Caco-2 (cell line): ENCODE results near the gene SPRY1. TPM values are rescaled to one million over a fixed set of nuclear protein-coding genes. Genes with fewer than 3 reads are reported as not detected.
A peak's percentile ranks its signal among the peaks of the same experiment; 100 is the strongest.

Experiments
- BruUV-seq: library from RNA; stranded (reverse); fragments of 400-500 nt; replicated peaks from 2 replicates; lab custom pipeline; 2021; lab: Mats Ljungman, UMichigan
- CTCF ChIA-PET: fragments of 300-600 bp; sonication (Branson Sonifier 250); formaldehyde crosslinking; loops from one replicate; lab custom pipeline; 2022; ENCODE audit warnings: antibody characterized with exemption; lab: Charles Lee
- POLR2A ChIA-PET: fragments of 300-600 bp; sonication (Branson Sonifier 250); formaldehyde crosslinking; loops from one replicate; lab custom pipeline; 2022; ENCODE audit warnings: antibody characterized with exemption; lab: Charles Lee
- DNase-seq, 2 experiments: peaks; one replicate each; pipeline versions ENCODE4 v3.0.0 to v3.0.0-alpha.2; 2020 to 2022
- H3K27me3 ChIP-seq: replicated peaks from 2 replicates; pipeline ENCODE4 v1.6.0; 2011; ENCODE audit warnings: low read length; ENCODE audit not compliant: control insufficient read depth, insufficient read depth
- H3K36me3 ChIP-seq: 2 replicates; pipeline ENCODE4 v1.5.1; 2011; ENCODE audit warnings: low read length; ENCODE audit not compliant: control insufficient read depth, insufficient read depth
- H3K4me1 ChIP-seq: fragments of 250-450 bp; sonication (Bioruptor Pico); 2 replicates; pipeline ENCODE4 v1.5.1; 2020; ENCODE audit warnings: mild to moderate bottlenecking
- H3K4me3 ChIP-seq: 2 replicates; pipeline ENCODE4 v1.5.1; 2011; ENCODE audit warnings: low read depth, mild to moderate bottlenecking, control low read depth, low read length
- H3K9me3 ChIP-seq: fragments of 250-450 bp; sonication (Bioruptor Pico); 2 replicates; pipeline ENCODE4 v1.5.1; 2020; ENCODE audit warnings: mild to moderate bottlenecking, moderate library complexity
- H3K27ac Mint-ChIP-seq: one replicate; pipeline ENCODE4 v1.8.0; 2022; ENCODE audit warnings: mixed read lengths; ENCODE audit not compliant: unreplicated experiment
- H3K27me3 Mint-ChIP-seq: one replicate; pipeline ENCODE4 v1.8.0; 2022; ENCODE audit warnings: mixed read lengths; ENCODE audit not compliant: insufficient read depth, unreplicated experiment
- H3K36me3 Mint-ChIP-seq: one replicate; pipeline ENCODE4 v1.8.0; 2022; ENCODE audit warnings: mild to moderate bottlenecking, mixed read lengths; ENCODE audit not compliant: insufficient read depth, unreplicated experiment
- H3K4me1 Mint-ChIP-seq: one replicate; pipeline ENCODE4 v1.8.0; 2022; ENCODE audit warnings: low read depth, mixed read lengths; ENCODE audit not compliant: unreplicated experiment
- H3K4me3 Mint-ChIP-seq: one replicate; pipeline ENCODE4 v1.8.0; 2022; ENCODE audit warnings: mild to moderate bottlenecking, moderate library complexity, mixed read lengths; ENCODE audit not compliant: unreplicated experiment
- H3K9me3 Mint-ChIP-seq: one replicate; pipeline ENCODE4 v1.8.0; 2022; ENCODE audit warnings: mixed read lengths; ENCODE audit not compliant: unreplicated experiment
- intact Hi-C: fragments of 100-400 bp; cut with micrococcal nuclease; formaldehyde crosslinking; loops from one replicate; pipeline ENCODE4 v1.10.0; 2022; ENCODE audit not compliant: unreplicated experiment
- total RNA-seq: library from RNA; stranded (reverse); gene quantifications from 2 replicates; pipeline ENCODE4 v1.2.3, GENCODE V29; 2022
- TF ChIP-seq, protein P1 (sequence below), 2 experiments: fragments of 200-600 bp in 1 of 2; IDR thresholded peaks; 1 replicate in 1 of 2; 2 replicates in 1 of 2; pipeline versions ENCODE4 v1.5.1 to v1.8.0; 2011 to 2022; ENCODE audit warnings: antibody characterized with exemption in 1 of 2, control low read depth in 1 of 2, inconsistent platforms in 1 of 2, low read depth in 1 of 2, low read length in 1 of 2, mild to moderate bottlenecking in 1 of 2, moderate library complexity in 1 of 2; ENCODE audit not compliant: insufficient read depth in 1 of 2, severe bottlenecking in 1 of 2, unreplicated experiment in 1 of 2

The SPRY1 gene
- total RNA-seq, 1 experiment from 2014 or later = 23.2 TPM

DNA sequence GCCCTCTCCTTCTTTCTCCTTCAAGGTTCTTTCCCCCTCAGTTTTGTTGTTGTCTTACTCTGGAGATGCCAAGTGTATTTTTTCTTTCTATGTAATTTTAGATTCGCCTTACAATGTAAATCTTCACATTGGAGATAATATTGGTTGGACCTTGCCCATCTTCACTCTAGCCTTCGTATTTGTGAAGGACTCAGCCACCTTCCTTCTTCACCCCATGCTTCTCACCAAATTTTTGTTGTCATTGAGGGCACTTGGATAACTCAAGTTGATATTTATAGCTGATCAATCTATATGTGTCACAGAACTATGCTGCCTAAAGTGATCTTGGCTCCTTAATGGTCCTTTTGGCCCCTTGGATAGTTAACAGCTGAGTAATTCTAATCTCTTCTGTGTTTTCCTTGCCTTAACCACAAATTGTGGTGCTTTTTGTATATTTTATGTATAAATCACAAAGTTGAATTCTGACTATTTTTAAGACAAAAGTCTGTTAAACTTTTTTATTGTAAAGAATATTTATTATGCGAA, 6.5 kb downstream of the SPRY1 start:
- Histone ChIP-seq H3K27me3 (no peaks in the 10 kb centered on the region), H3K9me3 (no peaks in the 10 kb centered on the region), H3K36me3 (peaks cover 6% of the 10 kb centered on the region), H3K4me1 (peaks cover 6% of the 10 kb centered on the region; the same call in 1 of the 2 replicates), H3K4me3 (no peak overlapping the region)
- no peak for DNase-seq
- H3K4me1 Mint-ChIP-seq = peaks cover 13% of the 10 kb centered on the region
- no peak overlapping the region for H3K4me3 Mint-ChIP-seq
- peaks cover 34% of the 10 kb centered on the region for H3K36me3 Mint-ChIP-seq
- H3K27ac Mint-ChIP-seq = peak overlapping the region; percentile 35
- TF ChIP-seq, protein P1, sequence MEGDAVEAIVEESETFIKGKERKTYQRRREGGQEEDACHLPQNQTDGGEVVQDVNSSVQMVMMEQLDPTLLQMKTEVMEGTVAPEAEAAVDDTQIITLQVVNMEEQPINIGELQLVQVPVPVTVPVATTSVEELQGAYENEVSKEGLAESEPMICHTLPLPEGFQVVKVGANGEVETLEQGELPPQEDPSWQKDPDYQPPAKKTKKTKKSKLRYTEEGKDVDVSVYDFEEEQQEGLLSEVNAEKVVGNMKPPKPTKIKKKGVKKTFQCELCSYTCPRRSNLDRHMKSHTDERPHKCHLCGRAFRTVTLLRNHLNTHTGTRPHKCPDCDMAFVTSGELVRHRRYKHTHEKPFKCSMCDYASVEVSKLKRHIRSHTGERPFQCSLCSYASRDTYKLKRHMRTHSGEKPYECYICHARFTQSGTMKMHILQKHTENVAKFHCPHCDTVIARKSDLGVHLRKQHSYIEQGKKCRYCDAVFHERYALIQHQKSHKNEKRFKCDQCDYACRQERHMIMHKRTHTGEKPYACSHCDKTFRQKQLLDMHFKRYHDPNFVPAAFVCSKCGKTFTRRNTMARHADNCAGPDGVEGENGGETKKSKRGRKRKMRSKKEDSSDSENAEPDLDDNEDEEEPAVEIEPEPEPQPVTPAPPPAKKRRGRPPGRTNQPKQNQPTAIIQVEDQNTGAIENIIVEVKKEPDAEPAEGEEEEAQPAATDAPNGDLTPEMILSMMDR (IDR thresholded peaks at IDR 0.05; ENCODE audit: insufficient read depth in 1 of 2, low read depth in 1 of 2, low read length in 1 of 2, severe bottlenecking in 1 of 2, unreplicated experiment in 1 of 2) = no peak
- ChIA-PET POLR2A (no interaction called here), CTCF (no interaction called here)
- no peaks in the 10 kb centered on the region for H3K27me3 Mint-ChIP-seq
- no TSS peak for BruUV-seq
- intact Hi-C loops = no loop called here
- no peaks in the 10 kb centered on the region for H3K9me3 Mint-ChIP-seq

DNA sequence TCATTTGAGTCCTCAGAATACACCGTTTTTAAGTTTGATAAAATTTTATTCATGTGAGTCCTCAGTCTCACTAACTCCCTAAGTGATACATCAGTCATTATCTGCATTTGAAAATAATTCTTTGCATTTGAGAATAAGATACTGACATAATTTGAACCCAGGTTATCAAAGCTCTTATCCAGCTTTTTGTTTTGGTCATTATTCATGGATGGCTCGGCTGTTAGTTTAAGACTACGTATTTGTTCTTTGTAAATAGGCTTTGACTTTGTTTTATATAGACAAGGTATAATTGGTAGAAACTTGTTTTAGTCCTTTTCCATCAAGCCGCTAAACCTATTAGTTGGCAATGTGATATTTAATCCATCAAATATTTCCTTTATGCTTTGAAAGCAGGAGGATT, 7.9 kb downstream of the SPRY1 start:
- BruUV-seq = no TSS peak
- DNase-seq = no peak
- Mint-ChIP-seq H3K36me3 (peaks cover 29% of the 10 kb centered on the region), H3K9me3 (no peaks in the 10 kb centered on the region), H3K4me3 (no peak overlapping the region), H3K4me1 (peaks cover 13% of the 10 kb centered on the region), H3K27ac (no peak overlapping the region), H3K27me3 (no peaks in the 10 kb centered on the region)
- Histone ChIP-seq H3K36me3 (peaks cover 6% of the 10 kb centered on the region), H3K27me3 (no peaks in the 10 kb centered on the region), H3K4me1 (peaks cover 9% of the 10 kb centered on the region), H3K4me3 (no peak overlapping the region), H3K9me3 (no peaks in the 10 kb centered on the region)
- ChIA-PET CTCF (no interaction called here), POLR2A (no interaction called here)
- TF ChIP-seq, protein P1 (IDR thresholded peaks at IDR 0.05; ENCODE audit: insufficient read depth in 1 of 2, low read depth in 1 of 2, low read length in 1 of 2, severe bottlenecking in 1 of 2, unreplicated experiment in 1 of 2) = no peak
- intact Hi-C loops = no loop called here

DNA sequence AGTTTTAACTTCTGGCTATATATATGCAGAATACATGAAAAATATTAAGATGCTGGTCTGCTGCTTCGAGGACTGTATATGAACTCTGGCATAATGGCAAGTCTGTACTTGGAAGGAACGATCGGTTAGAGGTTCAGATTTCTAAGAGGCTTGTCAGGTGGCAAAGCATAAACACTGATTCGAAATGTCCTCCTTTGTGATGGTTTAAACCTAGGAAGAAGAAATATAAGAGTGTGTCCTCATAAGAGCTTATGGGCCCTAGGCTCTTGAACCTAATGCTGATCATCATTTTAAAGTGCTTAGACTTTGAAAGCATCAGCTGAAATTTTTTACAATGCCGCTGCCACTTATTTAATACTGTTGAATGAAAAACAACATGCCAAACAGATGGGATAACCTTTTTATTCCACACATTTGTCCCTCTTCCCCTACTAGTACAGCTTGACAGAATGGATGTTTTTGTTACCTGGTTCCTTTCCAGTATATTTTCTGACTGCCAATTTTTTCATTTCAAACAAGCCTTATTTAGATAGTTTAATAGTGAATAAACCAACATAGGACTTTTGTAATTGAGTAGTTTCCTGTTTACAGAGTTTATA, 8.8 kb downstream of the SPRY1 start:
- Histone ChIP-seq H3K4me1 (peaks cover 13% of the 10 kb centered on the region), H3K27me3 (no peaks in the 10 kb centered on the region), H3K4me3 (no peak overlapping the region), H3K9me3 (no peaks in the 10 kb centered on the region), H3K36me3 (peaks cover 6% of the 10 kb centered on the region)
- Mint-ChIP-seq H3K4me3 (no peak overlapping the region), H3K4me1 (peaks cover 13% of the 10 kb centered on the region), H3K27me3 (no peaks in the 10 kb centered on the region), H3K9me3 (no peaks in the 10 kb centered on the region), H3K36me3 (peaks cover 21% of the 10 kb centered on the region), H3K27ac (no peak overlapping the region)
- ChIA-PET POLR2A (no interaction called here), CTCF (no interaction called here)
- intact Hi-C loops = no loop called here
- no peak for DNase-seq
- TF ChIP-seq, protein P1 (IDR thresholded peaks at IDR 0.05; ENCODE audit: insufficient read depth in 1 of 2, low read depth in 1 of 2, low read length in 1 of 2, severe bottlenecking in 1 of 2, unreplicated experiment in 1 of 2) = no peak
- BruUV-seq = no TSS peak
